ENCODE measurements around the gene N4BP2.
"Not testable (repeated sequence)": the region's sequence is repeated elsewhere in the genome, so short reads cannot be mapped to it uniquely, and the experiment has no call there.

Gene N4BP2

GRCh38 chr4:40056716-40057585, at the start of gene N4BP2:
Gene N4BP2 (plus strand): TSS chr4:40056850. CDS start chr4:40097341, 40,491 bp downstream.
- DNase-seq (ENCODE audit: low read depth), result peak; percentile 84

- no peak for DNase-seq (ENCODE audit: low read depth)
Measured at GRCh38 chr4:40016007-40016406, 40.6 kb upstream of the N4BP2 start.

GRCh38 chr4:40020221-40020620, 36.4 kb upstream of the N4BP2 start:
- no peak for DNase-seq (ENCODE audit: low read depth)

GRCh38 chr4:40021116-40021515, 35.5 kb upstream of the N4BP2 start:
- not testable (repeated sequence) for DNase-seq (ENCODE audit: low read depth)

GRCh38 chr4:40024049-40024448, 32.6 kb upstream of the N4BP2 start:
- not testable (repeated sequence) for DNase-seq (ENCODE audit: low read depth)

GRCh38 chr4:40032785-40033184, 23.9 kb upstream of the N4BP2 start:
- DNase-seq (ENCODE audit: low read depth), result no peak

GRCh38 chr4:40033613-40034012, 23.0 kb upstream of the N4BP2 start:
- no peak for DNase-seq (ENCODE audit: low read depth)

- peak; percentile 48 for DNase-seq (ENCODE audit: low read depth)
Measured at GRCh38 chr4:40038977-40039376, 17.7 kb upstream of the N4BP2 start.

GRCh38 chr4:40040908-40041307, 15.7 kb upstream of the N4BP2 start:
- no peak for DNase-seq (ENCODE audit: low read depth)

- no peak for DNase-seq (ENCODE audit: low read depth)
Measured at GRCh38 chr4:40043786-40044185, 12.9 kb upstream of the N4BP2 start.

- peak; percentile 90 for DNase-seq (ENCODE audit: low read depth)
Measured at GRCh38 chr4:40046311-40046980, 10.2 kb upstream of the N4BP2 start.

- no peak for DNase-seq (ENCODE audit: low read depth)
Measured at GRCh38 chr4:40053161-40053560, 3.5 kb upstream of the N4BP2 start.

GRCh38 chr4:40055511-40055862, 1.2 kb upstream of the N4BP2 start:
- DNase-seq (ENCODE audit: low read depth), result no peak

- DNase-seq (ENCODE audit: low read depth), result peak; percentile 94
Measured at GRCh38 chr4:40055863-40056715, 561 bp upstream of the N4BP2 start.

GRCh38 chr4:40057586-40058091, 989 bp downstream of the N4BP2 start:
- DNase-seq (ENCODE audit: low read depth), result peak; percentile 99

GRCh38 chr4:40058121-40058520, 1.5 kb downstream of the N4BP2 start:
- no peak for DNase-seq (ENCODE audit: low read depth)

GRCh38 chr4:40058854-40059253, 2.2 kb downstream of the N4BP2 start:
- DNase-seq (ENCODE audit: low read depth), result no peak

- DNase-seq (ENCODE audit: low read depth), result no peak
Measured at GRCh38 chr4:40059362-40059761, 2.7 kb downstream of the N4BP2 start.

GRCh38 chr4:40065010-40065409, 8.4 kb downstream of the N4BP2 start:
- no peak for DNase-seq (ENCODE audit: low read depth)

- no peak for DNase-seq (ENCODE audit: low read depth)
Measured at GRCh38 chr4:40066651-40067050, 10.0 kb downstream of the N4BP2 start.

GRCh38 chr4:40070387-40070786, 13.7 kb downstream of the N4BP2 start:
- DNase-seq (ENCODE audit: low read depth), result no peak

GRCh38 chr4:40086421-40086820, 29.8 kb downstream of the N4BP2 start:
- DNase-seq (ENCODE audit: low read depth), result no peak
